Activated T-helper 1 cell treated with Interleukin-2 at 50 U/mL for 16 hours (primary cell): ENCODE measurements around the gene PRM3.
A peak's percentile ranks its signal among the peaks of the same experiment; 100 is the strongest.

ENCODE experiments used
- DNase-seq: peaks from one replicate; pipeline ENCODE4 v3.0.0-alpha.2; 2020; ENCODE audit warnings: low read depth

The PRM3 gene

DNA sequence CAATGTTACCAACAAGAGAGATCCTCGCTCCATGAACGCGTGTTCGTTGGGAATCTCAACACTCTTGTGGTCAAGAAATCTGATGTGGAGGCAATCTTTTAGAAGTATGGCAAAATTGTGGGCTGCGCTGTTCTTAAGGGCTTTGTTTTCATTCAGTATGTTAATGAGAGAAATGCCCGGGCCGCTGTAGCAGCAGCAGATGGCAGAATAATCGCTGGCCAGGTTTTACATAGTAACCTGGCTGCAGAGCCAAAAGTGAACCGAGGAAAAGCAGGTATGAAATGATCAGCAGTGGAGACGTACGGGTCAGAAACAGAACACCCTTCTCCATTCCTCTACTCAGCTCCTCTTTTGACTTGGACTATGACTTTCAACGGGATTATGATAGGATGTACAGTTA, 30.8 kb downstream of the PRM3 start:
- DNase-seq: no peak

DNA sequence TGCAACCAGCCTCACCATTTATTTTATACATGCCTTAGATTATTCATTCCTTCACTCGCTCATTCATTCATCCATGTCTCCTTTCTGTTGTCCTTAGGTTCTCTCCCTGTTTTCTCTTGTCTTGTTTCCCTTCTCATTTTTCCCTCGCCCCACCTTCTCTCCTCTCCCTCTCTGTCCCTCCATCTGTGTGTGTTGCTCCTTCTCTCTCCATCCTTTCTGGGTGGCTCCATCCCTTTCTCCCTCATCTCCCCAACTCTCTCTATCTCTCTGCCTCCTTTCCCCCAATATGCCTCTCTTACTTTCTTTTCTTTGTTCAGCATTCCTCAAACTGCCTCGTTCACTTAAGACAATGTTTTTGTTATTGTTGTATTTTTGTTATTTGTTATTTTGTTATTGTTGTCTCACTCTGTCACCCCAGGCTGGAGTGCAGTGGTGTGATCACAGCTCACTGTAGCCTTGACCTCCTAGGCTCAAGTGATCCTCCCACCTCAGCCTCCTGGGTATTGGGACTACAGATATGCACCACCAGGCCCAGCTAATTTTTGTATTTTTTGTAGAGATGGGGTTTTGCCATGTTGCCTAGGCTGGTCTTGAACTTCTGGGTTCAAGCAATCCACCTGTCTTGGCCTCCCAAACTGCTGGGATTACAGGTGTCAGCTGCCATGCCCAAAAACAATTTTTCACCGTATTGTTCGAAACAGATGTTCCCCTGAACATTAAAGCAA, 31.8 kb downstream of the PRM3 start:
- no peak for DNase-seq

DNA sequence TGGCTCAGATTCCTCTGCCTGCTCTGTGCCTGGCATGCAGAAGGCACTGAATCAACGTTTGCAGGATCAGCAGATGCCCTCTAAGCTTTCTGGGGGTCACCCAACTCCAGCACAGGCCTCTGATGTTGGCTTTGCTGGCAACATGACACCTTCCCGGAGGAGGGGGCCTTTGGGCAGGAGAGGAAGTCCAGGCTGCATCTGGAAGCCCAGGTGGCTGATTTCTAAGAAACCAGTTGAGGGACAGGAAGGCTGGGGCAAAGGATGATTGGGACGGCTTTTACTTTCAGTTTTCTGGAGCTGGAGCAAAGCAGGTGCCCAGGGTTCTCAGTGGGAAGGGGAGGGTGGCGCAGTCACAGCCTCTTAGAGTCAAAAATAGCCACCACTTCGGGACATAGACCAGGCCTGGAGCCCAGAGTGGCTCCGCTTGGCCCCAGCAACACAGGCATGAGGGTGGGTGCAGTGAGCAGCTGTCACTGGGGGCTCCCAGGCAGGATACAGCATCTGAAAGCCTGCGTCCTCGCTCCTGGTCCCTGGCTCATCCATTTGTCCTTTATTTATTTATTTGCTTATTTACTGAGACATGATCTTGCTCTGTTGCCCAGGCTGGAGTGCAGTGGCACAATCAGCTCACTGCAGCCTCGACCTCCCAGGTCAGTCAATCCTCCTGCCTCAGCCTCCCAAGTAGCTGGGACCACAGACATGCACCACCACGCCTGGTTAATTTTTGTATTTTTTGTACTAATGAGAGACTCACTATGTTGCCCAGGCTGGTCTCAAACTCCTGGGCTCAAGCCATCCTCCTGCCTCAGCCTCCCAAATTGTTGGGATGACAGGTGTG, 32.6 kb downstream of the PRM3 start:
- DNase-seq: no peak

DNA sequence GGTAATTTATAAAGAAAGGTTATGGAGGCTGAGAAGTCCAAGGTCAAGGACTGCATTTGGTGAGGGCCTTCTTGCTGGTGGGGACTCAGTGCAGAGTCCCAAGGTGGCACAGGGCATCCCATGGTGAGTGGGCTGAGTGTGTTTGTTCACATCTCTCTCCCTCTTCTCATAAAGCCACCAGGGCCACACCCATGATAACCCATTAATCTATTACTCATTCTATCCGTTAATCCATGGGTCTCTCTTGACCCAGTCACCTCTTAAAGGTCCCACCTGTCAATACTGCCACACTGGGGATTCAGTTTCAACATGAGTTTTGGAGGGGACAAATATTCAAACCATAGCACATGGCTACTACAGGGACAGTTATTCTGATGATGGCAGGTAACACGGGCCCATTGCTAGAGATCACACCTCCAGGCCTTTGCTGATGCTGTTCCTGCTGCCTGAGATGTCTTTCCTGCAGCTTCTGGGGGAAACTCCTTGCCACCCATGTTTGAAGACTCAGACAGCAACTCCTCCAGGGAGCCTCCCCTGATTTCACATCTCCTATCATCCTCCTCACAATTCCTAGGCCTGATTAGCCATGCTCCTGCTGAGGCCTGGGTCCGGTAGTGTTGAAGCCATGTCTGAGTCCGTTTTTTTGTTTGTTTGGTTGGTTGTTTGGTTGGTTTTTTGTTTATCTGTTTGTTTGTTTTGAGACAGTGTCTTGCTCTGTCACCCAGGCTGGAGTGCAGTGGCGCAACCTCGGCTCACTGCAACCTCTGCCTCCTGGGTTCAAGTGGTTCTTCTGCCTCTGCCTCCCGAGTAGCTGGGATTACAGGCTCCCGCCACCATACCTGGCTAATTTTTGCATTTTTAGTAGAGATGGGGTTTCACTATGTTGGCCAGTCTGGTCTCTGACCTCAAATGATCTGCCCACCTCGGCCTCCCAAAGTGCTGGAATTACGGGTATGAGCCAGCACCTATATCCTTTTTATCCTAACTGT, 33.5 kb downstream of the PRM3 start:
- no peak for DNase-seq

DNA sequence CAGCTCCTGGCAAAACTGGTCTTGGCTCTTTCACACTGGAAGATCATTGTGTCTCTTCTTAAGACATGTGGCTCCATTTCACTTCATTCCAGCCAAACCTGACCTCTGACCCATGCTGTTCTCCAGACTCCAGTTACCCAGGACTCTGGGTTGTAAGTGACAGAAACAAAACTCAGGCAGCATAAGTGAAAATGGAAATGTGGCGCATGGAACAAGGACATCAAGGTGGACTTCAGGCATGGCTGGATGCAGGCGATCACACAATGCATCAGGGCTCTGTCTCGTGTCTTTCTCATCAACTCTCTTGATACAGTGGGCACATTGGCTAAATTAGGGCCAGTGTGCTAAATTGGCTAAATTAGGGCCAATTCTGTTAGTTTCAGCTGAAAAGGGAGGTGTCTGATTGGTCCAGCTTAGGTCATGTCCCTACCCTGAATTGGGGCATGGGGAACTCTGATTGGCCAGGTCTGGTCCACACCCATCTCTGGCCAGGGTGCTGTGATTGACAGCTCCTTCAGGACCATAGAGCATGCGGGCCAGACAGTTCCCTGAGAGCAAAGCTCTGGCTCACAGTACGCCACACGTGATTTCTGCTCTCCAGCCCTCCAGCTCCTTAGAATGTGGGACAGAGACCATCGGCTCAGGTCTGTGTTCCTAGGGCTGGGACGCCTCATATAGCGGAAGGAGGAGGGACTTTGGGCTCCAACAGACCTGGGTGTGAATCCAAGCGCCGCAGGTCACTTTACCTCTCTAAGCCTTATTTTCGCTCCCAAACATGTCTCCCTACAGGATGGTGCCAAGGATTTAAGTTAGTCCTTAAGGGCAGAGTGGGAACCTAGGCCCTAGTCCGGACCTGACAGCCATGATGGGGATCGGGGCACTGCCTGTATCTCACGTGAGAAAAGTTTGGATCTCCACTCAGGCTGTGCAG, 34.9 kb downstream of the PRM3 start:
- DNase-seq: no peak

DNA sequence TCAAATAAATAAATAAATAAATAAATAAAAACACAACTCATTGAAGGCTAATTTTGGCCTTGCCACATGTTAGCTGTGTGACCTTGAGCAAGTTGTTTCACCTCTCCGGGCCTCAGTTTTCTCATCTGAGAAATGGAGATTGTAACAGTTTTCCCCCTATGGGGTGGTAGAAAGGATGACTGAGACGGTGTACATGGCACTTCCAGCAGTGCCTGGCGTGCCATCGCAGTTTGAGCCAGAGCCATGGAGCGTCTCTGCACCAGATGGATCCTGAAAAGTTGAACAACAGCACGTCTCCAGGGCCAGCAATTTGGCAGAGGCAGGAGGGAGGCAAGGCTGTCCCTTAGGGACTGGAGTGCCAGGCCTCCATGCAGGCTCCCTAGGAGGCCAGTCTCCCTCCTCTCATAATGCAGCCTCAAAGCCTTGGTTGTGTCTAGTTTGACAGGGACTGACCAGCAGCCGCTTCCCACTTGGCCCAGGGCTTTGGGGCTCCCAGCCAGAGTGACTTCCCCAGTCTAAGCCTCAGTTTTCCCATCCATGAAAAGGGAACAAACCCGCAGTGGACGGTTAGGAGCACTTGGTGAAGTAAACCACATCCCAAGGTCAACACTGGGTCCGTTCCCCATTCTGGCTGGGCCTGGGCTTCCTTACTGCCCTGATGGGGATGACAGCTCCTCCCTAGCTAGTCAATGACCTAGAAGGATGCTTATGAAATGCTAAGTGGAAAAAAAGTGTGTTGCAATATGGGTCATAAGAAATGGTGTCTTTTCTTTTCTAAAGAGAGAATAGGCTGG, 36.8 kb downstream of the PRM3 start:
- DNase-seq: no peak

DNA sequence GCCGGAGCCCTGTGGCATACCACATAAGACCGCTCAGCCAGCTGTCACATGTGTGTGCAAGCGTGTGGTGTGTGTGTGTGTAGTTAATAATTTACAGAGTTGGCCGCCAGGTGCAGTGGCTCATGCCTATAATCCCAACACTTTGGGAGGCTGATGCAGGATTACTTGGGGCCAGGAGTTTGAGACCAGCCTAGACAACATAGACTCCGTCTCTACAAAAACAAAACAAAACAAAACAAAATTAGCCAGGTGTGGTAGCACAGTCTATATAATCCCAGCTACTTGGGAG, 37.8 kb downstream of the PRM3 start:
- no peak for DNase-seq

DNA sequence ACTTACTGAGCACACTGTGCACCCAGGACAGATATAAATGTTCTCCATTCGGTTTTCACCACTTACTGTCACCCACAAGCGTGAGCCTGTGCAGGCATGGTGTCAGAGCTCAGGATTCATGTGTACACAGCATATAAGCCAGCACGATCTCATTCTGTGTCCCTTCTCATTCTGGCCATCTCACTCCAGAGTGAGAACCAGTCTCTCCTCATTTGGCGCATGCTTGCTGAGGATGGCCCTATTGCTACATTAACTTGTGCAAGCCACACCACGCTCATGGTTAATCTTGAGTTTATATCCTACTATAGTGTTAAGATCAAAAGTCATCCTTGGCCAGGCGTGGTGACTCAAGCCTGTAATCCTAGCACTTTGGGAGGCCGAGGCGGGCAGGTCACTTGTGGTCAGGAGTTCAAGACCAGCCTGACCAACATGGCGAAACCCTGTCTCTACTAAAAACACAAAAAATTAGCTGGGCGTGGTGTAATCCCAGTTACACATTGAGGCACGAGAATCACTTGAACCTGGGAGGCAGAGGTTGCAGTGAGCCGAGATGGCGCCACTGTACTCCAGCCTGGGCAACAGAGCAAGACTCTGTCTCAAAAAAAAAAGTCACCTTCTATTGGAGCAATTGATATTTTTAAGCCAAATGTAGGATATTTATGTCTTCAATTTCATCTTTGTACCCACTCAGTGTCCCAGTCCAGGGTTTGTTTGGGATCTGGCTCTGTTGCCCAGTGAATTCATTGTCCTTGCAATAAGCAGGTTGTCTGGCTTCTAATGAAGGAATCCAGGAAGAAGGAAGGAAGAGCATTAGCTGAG, 38.3 kb downstream of the PRM3 start:
- DNase-seq: no peak

DNA sequence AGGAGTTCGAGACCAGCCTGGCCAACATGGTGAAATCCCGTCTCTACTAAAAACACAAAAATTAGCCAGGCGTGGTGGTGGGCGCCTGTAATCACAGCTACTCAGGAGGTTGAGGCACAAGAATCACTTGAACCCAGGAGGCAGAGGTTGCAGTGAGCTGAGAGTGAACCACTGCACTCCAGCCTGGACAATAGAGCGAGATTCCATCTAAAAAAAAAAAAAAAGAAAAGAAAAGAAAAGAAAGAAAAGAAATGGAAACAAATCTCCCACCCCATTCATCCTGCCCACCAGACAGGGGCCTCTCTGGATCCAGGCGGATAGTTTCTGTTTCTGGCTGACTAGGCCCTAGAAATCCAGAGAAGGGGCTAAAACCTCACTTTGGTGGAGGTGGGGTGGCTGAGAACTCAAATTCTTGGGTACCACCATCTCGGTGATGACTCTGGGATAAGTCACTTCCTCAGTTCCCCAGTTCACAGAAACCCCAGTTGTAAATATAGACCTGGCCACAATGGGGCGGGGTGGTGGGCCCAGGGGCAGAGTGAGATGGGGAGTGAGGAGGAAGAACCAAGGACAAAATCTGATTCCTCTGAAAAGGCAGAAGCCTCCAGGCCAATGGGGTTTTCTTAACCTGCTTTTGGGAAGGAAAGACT, 39.6 kb downstream of the PRM3 start:
- DNase-seq: peak; percentile 38

DNA sequence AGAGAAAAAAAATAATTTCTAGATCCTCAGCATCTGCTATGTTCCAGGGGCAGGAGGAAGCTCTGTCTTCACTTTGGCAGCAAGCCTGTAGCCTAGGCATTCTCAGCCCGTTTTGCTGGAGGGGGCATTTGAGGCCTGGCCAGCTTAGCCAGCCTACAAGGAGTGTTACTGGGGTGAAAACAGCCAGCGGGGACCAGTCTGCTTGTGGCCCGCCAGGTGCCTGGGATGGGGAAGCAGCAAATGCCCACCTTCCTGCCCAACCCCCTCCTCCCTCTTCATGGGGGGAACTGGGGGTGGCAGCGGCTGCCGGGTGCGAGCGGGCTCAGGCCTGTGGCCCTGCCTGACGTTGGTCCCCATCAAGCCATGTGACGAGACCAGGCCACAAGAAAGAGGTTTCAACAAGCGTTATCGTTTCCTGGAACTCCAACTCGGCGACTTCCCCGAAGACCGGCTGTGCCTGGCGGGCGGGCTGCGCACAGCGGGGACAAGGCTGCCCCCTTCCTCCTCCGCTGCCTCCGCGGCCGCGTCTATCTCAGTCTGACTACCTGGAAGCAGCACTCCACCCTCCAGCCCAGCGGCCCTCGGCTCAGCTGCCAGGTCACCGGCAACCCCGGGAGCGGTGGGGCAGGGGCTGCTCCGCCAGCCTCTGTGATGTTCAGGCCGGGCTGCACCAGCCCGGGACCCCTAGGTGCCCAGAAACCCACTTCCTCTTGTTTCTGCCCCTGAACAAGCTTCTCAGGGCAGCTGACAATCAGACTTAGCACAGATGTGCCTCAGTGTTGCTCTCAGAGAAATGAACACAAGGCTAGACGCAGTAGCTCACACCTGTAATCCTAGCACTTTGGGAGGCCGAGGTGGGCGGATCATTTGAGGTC, 40.3 kb downstream of the PRM3 start:
- peak; percentile 85 for DNase-seq

DNA sequence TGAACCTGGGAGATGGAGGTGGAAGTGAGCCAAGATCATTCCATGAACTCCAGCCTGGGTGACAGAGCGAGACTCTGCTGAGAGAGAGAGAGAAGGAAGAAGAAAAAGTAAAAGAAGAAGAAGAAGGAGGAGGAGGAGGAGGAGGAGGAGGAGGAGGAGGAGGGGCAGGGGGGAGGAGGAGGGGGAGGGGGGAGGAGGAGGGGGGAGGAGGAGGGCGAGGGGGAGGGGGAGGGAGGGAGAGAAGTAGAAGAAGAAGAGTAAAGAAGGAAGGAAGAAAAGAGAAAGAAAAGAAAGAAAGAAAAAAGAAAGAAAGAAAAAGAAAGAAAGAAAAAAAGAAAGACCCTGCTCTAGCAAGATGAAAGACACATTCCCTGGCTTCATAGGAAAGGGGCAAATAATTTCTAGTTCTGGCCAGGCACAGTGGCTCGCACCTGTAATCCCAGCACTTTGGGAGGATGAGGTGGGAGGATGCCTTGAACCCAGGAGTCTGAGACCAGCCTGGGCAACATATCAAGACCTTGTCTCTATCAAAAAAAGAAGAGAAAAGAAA, 41.1 kb downstream of the PRM3 start:
- no peak for DNase-seq

DNA sequence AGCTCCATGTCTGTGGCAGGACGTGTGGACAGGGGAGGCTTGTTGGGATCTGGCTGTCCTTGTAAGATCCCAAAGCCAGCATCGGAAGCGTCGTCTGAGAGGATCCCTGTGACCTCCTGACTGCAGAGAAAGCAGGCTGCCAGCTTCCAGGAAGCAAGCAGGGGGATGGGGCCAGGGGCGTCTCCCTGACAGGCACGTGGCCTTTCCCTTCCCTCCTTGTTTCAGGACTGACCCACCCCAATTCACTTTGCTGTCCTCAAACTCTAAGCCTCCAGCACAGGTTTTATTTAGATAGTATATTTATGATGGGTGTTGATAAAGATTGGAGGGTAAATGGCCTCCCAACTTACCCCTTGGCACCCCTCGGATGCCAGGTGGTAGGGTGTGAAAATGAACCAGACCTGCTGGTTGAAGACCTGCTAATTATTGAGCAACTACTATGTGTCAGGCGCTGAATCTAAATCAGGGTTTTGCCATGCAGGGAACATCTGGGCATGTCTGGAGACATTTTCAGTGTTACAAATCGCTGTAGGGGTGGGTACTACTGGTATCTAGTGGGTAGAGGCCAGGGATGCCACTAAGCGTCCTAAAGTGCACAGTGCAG, 42.0 kb downstream of the PRM3 start:
- no peak for DNase-seq

DNA sequence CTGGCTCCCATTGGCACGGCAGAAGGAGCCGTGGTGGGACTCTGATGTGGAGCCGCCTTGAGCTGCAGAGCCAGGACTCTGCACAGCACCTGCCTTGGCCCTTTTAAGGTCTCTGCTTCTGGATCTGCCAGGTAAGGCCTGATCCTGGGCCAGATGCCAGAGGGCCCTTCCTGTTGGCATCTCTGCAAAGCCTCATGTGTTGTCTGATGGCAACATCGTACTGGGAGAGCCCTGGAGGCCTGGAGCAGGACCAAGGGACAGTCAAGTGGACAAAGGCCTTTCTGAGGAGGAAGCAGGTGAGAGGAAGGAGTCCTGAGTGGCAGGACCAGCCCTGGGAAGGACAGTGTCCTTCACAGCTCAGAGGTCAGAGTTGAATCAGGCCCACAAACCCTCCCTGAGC, 43.5 kb downstream of the PRM3 start:
- DNase-seq: no peak

DNA sequence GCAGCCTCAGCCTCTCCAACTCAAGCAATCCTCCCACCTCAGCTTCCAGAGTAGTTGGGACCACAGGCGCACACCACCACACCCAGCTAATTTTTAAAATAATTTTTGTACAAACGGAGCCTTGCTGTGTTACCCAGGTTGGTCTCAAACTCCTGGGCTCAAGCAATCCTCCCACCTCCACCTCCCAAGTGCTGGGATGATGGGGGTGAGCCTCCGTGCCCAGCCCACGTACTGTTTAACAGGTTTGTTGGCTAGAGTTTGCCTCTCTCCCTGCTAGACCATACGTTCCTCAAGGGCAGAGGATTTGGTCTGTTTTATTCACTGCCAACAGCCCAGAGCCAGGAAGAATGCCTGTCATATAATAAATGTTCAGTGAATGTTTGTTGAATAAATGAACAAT, 44.0 kb downstream of the PRM3 start:
- DNase-seq: no peak

DNA sequence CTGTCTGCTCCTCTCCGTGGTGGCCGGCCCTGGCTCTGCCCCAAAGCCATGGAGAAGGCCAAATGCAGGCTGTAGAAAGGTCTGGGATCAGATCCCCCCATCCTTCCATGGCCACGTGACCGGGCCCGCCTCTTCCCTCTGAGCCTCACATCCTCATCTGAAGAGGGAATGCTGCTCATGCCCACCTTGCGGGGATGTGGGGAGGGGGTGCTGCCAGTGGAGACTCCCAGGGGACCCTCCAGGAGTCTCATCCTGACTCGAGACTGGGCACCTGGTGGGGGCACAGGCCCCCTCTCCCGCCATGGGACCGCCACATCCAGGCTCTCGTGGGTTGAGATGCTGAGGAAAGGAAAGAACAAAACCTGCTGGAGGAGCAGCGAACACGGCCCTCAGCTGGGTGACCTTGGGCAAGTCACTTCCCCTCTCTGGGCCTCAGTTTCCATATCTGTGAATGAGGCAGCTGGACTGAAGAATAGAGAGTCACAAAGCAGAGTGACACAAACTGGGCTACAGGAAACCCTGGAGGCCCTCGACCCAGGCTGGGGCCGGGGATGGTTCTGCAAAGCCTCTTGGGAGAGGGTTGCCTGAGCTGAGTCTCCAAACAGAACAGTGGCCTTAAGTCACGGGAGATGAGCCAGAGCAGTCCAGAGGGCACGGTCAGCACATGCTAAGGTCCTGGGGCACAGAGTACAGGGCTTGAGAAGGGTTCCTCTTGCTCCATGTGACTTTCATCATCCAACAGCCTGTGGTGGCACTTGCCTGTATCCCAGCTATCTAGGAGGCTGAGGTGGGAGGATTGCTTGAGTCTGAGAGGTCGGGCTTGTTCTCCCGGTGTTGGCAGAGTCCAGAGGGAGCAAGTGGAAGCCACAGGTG, 47.5 kb downstream of the PRM3 start:
- no peak for DNase-seq

DNA sequence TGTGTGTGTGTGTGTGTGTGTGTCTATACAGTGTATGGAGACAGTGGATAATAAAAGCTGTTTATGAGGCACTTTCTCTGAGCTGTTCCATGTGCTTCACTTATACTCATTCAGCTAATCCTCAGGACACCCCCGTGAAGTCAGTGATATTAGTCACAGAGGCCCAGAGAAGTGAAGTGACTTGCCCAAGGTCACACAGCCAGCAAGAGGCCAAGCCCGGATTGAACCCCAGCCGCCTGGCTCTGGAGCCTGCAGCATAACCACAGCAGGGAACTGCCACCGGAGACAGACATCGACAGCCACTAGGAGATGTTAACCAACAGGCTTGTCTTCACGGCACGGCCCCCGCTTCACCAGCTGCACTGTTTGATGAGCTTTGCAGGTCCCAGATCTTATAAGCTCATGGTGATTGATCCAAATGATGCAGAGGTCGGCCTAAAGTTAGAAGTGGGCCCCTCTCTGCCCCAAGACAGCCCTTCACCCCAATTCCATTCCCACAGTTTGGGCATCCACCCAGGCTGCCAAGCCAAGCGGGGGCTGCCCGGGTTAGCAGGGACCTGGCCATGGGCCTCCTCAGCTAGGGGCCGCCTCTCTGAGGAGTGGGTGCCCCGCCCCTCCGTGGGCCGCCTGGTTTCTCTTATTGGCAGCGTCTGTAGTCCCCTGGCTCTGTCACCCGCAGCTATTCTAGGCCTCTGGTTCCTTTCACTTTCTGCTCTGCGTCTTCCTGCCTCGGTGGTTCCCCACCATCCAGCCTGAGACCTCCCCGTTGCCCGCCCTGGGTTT, 48.3 kb downstream of the PRM3 start:
- peak; percentile 55 for DNase-seq
